ENCODE results near the gene PLA1A. TPM values are rescaled to one million over a fixed set of nuclear protein-coding genes. Genes with fewer than 3 reads are reported as not detected.

The PLA1A gene
- total and polyA plus RNA-seq, 2 donors (not counting 3 experiments of a cell fraction or from before 2014, with no cell fraction given): 0.07 TPM; not detected in 1

GRCh38 chr3:119595639-119596334 lies 1.9 kb upstream of the PLA1A start:
- no peaks in the 10 kb centered on the region for H4K20me1 ChIP-seq (replicated peaks; ENCODE audit: control insufficient read depth, extremely low read depth, insufficient read depth, low read length)
- H3K36me3 ChIP-seq (ENCODE audit: control insufficient read depth in 2 of 2, extremely low read depth in 1 of 2, insufficient read depth in 2 of 2, low read length in 2 of 2): no peaks in the 10 kb centered on the region
- ChIA-PET POLR2A (no interaction called here), CTCF (no interaction called here)
- no peaks in the 10 kb centered on the region for H3K27me3 ChIP-seq (ENCODE audit: control insufficient read depth in 2 of 2, insufficient read depth in 2 of 2, low read length in 2 of 2)
- intact Hi-C loops (cut with micrococcal nuclease) (no loop called here), dilution Hi-C loops (cut with MboI; ENCODE audit: extremely low pct_ligation_motif_present, low sequenced_read_pairs) (no loop called here)
- no TSS peak for BruUV-seq (replicated peaks)
- no peaks in the 10 kb centered on the region for H3K9me3 ChIP-seq (replicated peaks; ENCODE audit: control insufficient read depth, insufficient read depth, low read length)
- no peaks in the 10 kb centered on the region for H3K9me1 ChIP-seq (replicated peaks; ENCODE audit: control insufficient read depth, extremely low read depth, insufficient read depth, low read length)
- no peak overlapping the region for H3K9ac ChIP-seq (replicated peaks; ENCODE audit: extremely low read depth, insufficient read depth, low read length)
- FAIRE-seq (no peak), DNase-seq (ENCODE audit: low read depth, low spot score) (no peak)
- TF ChIP-seq POLR2AphosphoS5 (IDR thresholded peaks at IDR 0.05; ENCODE audit: insufficient read depth, low read depth, low read length) (no peak), CTCF (IDR thresholded peaks at IDR 0.05; ENCODE audit: extremely low read depth in 1 of 2, insufficient read depth in 1 of 2, low read depth in 1 of 2, low read length in 2 of 2) (no peak), FOS (IDR thresholded peaks at IDR 0.05; ENCODE audit: borderline replicate concordance, insufficient read depth, low read length) (no peak), MYC (IDR thresholded peaks at IDR 0.05; ENCODE audit: low read depth, low read length) (no peak), JUN (IDR thresholded peaks at IDR 0.05; ENCODE audit: borderline replicate concordance, insufficient read depth, insufficient read length, low read depth) (no peak), EZH2 (IDR thresholded peaks at IDR 0.05; ENCODE audit: borderline replicate concordance, low read depth, low read length, severe bottlenecking) (no peak), GATA2 (IDR thresholded peaks at IDR 0.05; ENCODE audit: insufficient read depth, insufficient read length, low read depth, low read length) (no peak), POLR2A (IDR thresholded peaks at IDR 0.05; ENCODE audit: low read depth, low read length) (no peak), MAX (IDR thresholded peaks at IDR 0.05; ENCODE audit: insufficient read depth, insufficient read length) (no peak)
- no peak overlapping the region for H3K27ac ChIP-seq (ENCODE audit: insufficient read depth, low read depth, low read length)
- H3K4me1 ChIP-seq (ENCODE audit: control insufficient read depth, extremely low read depth, insufficient read depth, low read length): peaks cover 12% of the 10 kb centered on the region
- H3K4me2 ChIP-seq (ENCODE audit: insufficient read depth, low read length): no peak overlapping the region
- H3K79me2 ChIP-seq (ENCODE audit: control insufficient read depth, insufficient read depth, low read length): no peaks in the 10 kb centered on the region
- peak overlapping the region; percentile 2 for H2AFZ ChIP-seq (ENCODE audit: low read depth, low read length)
- no peak overlapping the region for H3K4me3 ChIP-seq (replicated peaks in 1 of 3; ENCODE audit: insufficient read depth in 1 of 3, low read depth in 1 of 3, low read length in 3 of 3)

Measured in endothelial cell of umbilical vein (primary cell).